Measurements from ENCODE around the gene FAM76B. TPM values are rescaled to one million over a fixed set of nuclear protein-coding genes. Genes with fewer than 3 reads are reported as not detected.
A peak's percentile ranks its signal among the peaks of the same experiment; 100 is the strongest.

FAM76B gene
- total RNA-seq, 2 donors from 2014 or later = 5.3 to 6.6 TPM

DNA sequence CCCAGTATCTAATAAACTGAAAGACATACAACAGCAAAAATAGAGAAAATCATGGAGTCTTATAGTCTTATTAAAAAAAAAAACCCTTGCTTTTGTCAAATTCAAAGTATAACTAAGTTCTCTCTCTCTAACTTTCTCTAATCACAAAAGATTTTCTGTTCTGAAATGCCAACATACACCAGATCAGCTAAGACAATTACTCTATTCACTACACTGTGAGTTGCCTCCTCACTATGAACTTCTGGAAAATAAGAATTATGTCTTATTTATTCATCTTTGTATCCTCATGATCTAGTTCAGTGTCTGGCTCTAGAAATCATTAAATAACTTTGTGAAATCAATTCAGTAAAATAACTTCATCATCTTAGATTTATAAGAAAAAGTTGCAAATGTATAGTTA, 12.7 kb downstream of the FAM76B start:
- peaks cover 71% of the 10 kb centered on the region for H3K36me3 ChIP-seq
- no peaks in the 10 kb centered on the region for H3K9me3 ChIP-seq

DNA sequence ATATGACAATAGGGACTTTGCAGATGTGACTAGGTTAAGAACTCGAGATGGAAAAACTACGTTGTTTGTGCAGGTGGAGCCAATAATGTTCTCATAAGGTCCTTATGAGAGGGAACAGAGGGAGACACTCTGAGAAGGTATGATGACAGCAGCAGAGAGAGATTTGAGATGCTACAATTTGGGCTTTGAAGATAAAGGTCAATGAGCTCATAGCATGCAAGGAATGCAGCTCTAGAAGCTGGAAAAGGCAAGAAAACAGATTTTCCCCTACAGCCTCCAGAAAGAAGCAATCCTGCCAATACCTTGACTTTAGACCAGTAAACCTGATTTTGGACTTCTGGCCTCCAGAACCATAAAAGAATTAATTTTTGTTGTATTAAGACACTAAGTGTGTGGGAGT, 21.1 kb downstream of the FAM76B start:
- TF ChIP-seq, protein P1, sequence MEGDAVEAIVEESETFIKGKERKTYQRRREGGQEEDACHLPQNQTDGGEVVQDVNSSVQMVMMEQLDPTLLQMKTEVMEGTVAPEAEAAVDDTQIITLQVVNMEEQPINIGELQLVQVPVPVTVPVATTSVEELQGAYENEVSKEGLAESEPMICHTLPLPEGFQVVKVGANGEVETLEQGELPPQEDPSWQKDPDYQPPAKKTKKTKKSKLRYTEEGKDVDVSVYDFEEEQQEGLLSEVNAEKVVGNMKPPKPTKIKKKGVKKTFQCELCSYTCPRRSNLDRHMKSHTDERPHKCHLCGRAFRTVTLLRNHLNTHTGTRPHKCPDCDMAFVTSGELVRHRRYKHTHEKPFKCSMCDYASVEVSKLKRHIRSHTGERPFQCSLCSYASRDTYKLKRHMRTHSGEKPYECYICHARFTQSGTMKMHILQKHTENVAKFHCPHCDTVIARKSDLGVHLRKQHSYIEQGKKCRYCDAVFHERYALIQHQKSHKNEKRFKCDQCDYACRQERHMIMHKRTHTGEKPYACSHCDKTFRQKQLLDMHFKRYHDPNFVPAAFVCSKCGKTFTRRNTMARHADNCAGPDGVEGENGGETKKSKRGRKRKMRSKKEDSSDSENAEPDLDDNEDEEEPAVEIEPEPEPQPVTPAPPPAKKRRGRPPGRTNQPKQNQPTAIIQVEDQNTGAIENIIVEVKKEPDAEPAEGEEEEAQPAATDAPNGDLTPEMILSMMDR (IDR thresholded peaks at IDR 0.05) = no peak
- Histone ChIP-seq H3K9me3 (no peaks in the 10 kb centered on the region), H3K27ac (no peak overlapping the region), H3K27me3 (no peaks in the 10 kb centered on the region), H3K36me3 (peaks cover 5% of the 10 kb centered on the region), H3K4me1 (no peaks in the 10 kb centered on the region), H3K4me3 (no peak overlapping the region)
- DNase-seq (ENCODE audit: low spot score) = no peak

More for the DNA sequence above, 12.7 kb downstream of the FAM76B start:
- Histone ChIP-seq H3K4me3 (no peak overlapping the region), H3K4me1 (no peaks in the 10 kb centered on the region), H3K27me3 (no peaks in the 10 kb centered on the region), H3K27ac (no peak overlapping the region)
- TF ChIP-seq, protein P1 (IDR thresholded peaks at IDR 0.05) = no peak
- DNase-seq (ENCODE audit: low spot score) = no peak

DNA sequence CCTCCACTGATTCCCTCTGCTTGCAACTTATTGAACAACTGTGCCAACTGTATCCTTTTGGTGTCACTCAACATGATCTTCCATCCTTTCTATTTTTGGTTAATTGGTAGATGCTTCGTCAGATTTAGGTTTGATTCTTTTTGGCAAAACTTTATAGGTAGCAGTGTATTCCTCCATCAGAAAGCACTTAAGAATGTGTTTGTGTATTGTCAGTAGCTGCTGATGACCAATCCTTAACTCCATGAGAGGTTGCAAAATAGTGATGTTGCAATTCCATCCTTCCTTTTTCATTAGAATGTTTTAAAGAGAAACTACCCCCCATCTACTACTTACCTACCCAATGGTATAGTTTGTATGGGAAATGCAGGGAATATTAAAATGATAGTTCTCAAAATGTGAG, 22.1 kb downstream of the FAM76B start:
- Histone ChIP-seq H3K36me3 (peaks cover 4% of the 10 kb centered on the region), H3K27ac (no peak overlapping the region), H3K4me1 (no peaks in the 10 kb centered on the region), H3K9me3 (no peaks in the 10 kb centered on the region), H3K27me3 (no peaks in the 10 kb centered on the region), H3K4me3 (no peak overlapping the region)
- TF ChIP-seq, protein P1 (IDR thresholded peaks at IDR 0.05) = no peak
- no peak for DNase-seq (ENCODE audit: low spot score)

DNA sequence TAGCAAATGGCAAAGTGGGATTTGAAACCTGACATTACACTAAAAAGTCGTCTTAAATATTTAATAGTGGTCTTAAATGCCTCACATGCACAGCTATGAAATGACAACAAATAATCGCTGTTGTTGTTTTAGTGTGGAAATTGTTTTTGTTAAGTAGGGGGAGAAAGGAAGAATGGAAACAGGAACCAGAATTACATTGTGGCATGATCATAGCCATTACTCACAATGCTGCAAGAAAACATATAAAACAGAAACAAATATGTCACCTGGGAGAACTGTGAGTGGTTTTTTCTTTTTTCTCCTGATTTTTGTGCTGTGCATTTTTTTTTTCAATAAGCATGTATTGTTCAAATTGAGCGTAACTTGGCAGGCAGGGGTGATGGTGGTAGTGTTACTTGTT, 22.9 kb downstream of the FAM76B start:
- DNase-seq (ENCODE audit: low spot score) = no peak
- Histone ChIP-seq H3K27ac (no peak overlapping the region), H3K4me3 (no peak overlapping the region), H3K4me1 (no peaks in the 10 kb centered on the region), H3K36me3 (peaks cover under 1% of the 10 kb centered on the region), H3K9me3 (no peaks in the 10 kb centered on the region), H3K27me3 (no peaks in the 10 kb centered on the region)
- TF ChIP-seq, protein P1 (IDR thresholded peaks at IDR 0.05) = no peak

DNA sequence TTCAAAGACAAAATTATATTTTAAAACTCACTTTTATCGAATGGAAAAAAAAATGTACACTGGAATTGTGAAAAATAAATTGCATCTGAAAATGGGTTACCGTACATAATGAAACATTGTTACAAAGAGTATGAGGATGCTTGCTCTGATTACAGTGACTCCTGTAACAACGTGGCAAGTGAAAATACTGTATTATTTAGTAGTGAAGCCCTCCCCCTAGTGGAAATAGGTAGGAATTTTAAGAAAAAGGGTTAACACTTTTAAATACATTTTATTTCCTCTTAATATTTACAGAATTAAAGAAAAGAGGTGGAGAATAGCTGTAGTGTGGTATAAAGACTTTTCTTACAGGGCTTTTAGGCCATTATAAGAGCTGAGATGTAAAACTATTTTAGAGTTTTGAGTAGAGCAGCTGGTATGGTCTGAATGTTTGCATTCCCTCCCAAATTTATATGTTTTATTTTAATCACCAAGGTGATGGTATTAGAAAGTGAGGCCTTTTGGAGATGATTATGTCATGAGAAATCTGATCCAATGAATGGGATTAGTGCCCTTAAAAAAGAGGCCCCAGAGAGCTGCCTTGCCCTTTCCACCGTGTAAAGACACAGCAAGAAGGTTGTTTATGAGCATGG, 25.2 kb downstream of the FAM76B start:
- TF ChIP-seq, protein P1 (IDR thresholded peaks at IDR 0.05) = peak; percentile 47 to 80
- no peak for DNase-seq (ENCODE audit: low spot score)
- no peak overlapping the region for H3K4me3 ChIP-seq
- H3K27me3 ChIP-seq = no peaks in the 10 kb centered on the region
- no peaks in the 10 kb centered on the region for H3K9me3 ChIP-seq
- H3K36me3 ChIP-seq = no peaks in the 10 kb centered on the region
- H3K27ac ChIP-seq = no peak overlapping the region
- H3K4me1 ChIP-seq = no peaks in the 10 kb centered on the region

DNA sequence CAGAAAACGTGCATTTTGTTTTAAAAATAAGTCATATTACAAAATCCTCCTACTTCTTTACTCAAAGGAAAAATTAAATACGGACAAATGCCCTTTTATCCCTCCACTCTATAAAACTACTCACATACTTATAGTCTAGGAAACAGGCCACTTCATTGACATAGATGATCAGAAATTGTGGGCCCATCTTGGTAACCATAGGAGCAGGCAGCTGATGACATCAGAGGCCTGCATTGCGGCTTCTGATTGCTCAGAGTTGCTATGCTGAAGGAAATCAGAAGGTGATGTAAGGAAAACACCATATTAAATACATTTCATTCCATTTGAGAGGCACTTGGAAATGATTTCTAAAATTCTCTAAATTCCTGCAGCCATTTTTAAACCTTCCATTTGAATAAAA, 27.0 kb downstream of the FAM76B start:
- Histone ChIP-seq H3K36me3 (no peaks in the 10 kb centered on the region), H3K4me1 (no peaks in the 10 kb centered on the region), H3K27ac (no peak overlapping the region), H3K9me3 (no peaks in the 10 kb centered on the region), H3K4me3 (no peak overlapping the region), H3K27me3 (no peaks in the 10 kb centered on the region)
- TF ChIP-seq, protein P1 (IDR thresholded peaks at IDR 0.05) = no peak
- DNase-seq (ENCODE audit: low spot score) = no peak
